ENCODE results near the gene GRIK4.

GRIK4 gene

DNA sequence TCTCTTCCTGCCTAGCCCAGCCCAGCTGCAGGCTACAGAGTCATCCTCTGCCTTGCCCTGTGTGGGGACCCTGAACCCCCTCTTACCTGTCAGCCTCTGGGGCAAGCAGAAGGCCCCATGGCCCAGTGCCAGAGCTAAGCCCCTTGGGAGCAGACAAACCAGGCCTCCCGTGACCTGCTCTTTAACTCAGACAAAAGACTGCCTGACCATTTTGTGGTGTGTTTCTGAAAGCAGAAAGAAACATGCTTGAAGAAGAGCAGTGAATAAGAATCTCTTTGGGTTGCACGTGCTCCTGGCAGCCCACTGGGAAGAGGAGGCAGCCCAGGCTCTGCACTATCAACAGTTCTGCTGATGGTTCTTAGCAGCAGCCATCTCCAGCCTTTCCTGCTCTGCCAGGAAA is 118.6 kb downstream of the GRIK4 start:
- H3K4me3 ChIP-seq (ENCODE audit: low read depth, low read length): no peak overlapping the region
- DNase-seq (ENCODE audit: low read depth): no peak
- TF ChIP-seq, protein P1, sequence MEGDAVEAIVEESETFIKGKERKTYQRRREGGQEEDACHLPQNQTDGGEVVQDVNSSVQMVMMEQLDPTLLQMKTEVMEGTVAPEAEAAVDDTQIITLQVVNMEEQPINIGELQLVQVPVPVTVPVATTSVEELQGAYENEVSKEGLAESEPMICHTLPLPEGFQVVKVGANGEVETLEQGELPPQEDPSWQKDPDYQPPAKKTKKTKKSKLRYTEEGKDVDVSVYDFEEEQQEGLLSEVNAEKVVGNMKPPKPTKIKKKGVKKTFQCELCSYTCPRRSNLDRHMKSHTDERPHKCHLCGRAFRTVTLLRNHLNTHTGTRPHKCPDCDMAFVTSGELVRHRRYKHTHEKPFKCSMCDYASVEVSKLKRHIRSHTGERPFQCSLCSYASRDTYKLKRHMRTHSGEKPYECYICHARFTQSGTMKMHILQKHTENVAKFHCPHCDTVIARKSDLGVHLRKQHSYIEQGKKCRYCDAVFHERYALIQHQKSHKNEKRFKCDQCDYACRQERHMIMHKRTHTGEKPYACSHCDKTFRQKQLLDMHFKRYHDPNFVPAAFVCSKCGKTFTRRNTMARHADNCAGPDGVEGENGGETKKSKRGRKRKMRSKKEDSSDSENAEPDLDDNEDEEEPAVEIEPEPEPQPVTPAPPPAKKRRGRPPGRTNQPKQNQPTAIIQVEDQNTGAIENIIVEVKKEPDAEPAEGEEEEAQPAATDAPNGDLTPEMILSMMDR (IDR thresholded peaks at IDR 0.05; ENCODE audit: low read depth, low read length, missing control alignments): no peak

DNA sequence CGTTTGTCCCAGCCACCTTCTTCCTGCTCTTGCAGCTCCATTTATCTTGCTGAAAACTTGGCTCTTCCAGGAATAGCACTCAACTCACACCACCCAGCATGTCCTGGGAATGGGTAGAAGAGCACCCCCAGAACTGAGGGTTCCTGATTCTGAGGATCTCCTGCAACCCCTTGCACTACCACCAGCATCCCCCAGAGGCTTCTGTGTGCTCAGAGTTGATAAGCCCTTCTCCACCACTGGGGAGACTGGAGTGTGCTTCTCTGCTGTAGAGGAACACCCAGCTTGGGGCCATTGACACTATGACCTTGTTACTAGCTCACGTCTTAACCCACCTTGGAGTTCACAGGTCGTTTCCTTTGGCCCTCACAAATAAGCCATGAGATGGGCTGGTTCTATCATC is 121.0 kb downstream of the GRIK4 start:
- no peak for DNase-seq (ENCODE audit: low read depth)
- TF ChIP-seq, protein P1 (IDR thresholded peaks at IDR 0.05; ENCODE audit: low read depth, low read length, missing control alignments): peak; percentile 76

GRCh38 chr11:120633616-120634393 is 122.3 kb downstream of the GRIK4 start:
- H3K4me3 ChIP-seq (ENCODE audit: low read depth, low read length): no peak overlapping the region
- TF ChIP-seq, protein P1 (IDR thresholded peaks at IDR 0.05; ENCODE audit: low read depth, low read length, missing control alignments): no peak
- no peak for DNase-seq (ENCODE audit: low read depth)

More for the DNA sequence above, 121.0 kb downstream of the GRIK4 start:
- H3K4me3 ChIP-seq (ENCODE audit: low read depth, low read length): no peak overlapping the region

GRCh38 chr11:120634706-120635105 is 123.2 kb downstream of the GRIK4 start:
- TF ChIP-seq, protein P1 (IDR thresholded peaks at IDR 0.05; ENCODE audit: low read depth, low read length, missing control alignments): no peak
- DNase-seq (ENCODE audit: low read depth): no peak
- H3K4me3 ChIP-seq (ENCODE audit: low read depth, low read length): no peak overlapping the region

DNA sequence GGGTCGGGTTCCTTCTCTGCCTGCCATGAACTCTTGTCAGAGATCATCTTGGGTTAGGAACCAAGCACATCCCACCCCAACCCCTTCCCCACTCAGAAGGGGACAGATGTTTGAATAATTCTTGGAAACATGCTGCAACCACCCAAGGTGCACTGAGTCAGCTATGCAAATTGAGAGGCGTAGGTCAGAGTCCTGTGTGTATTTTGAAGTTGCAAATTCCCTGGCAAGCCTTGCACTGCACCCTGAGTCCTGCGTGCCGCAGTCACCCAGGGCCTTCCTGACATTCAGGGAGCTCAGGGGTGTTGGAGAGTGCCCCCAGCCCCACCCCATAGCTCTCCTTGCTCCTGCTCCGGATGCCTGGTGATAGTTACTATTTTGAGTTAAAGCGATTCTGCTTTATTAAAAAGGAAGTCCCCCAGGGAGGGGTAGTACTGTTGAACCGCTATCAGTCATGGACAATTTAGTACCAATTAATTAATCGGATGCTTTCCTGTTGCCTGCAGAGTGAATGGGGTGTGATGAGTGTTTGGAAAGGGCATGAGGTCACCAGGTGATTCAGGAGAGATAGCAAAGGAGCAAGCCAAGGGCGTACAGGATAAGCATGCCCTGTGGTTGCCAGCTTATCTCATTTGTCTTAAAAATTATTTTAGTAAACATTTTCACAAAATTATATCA is 123.7 kb downstream of the GRIK4 start:
- DNase-seq (ENCODE audit: low read depth): no peak
- no peak overlapping the region for H3K4me3 ChIP-seq (ENCODE audit: low read depth, low read length)
- TF ChIP-seq, protein P1 (IDR thresholded peaks at IDR 0.05; ENCODE audit: low read depth, low read length, missing control alignments): no peak

DNA sequence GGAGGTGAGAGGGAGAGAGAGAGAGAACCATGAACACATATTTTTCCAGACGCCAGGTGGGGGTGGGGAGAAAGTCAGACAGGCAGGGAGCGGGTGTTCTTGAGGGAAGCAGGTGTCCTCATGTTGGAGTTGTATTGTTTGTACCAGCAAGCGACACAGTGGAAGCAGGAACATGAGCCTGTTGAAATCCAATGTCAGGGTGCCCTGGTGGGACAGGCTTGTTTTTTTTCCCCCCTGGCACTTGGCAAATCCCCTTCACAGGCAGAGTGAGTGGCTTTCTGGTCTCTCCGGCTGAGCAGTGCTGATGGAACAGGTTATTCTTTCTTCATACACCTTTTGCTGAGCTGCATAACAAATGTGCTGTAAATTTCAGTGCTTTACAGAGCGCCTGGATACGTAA is 125.6 kb downstream of the GRIK4 start:
- no peak for DNase-seq (ENCODE audit: low read depth)
- TF ChIP-seq, protein P1 (IDR thresholded peaks at IDR 0.05; ENCODE audit: low read depth, low read length, missing control alignments): no peak
- no peak overlapping the region for H3K4me3 ChIP-seq (ENCODE audit: low read depth, low read length)
